ENCODE results near the gene LTBP1. TPM values are rescaled to one million over a fixed set of nuclear protein-coding genes. Genes with fewer than 3 reads are reported as not detected.

The LTBP1 gene
- polyA plus RNA-seq, 2 donors = 4.3 to 13.9 TPM

- Histone ChIP-seq H3K9me3 (ENCODE audit: control insufficient read depth in 2 of 2, insufficient read depth in 1 of 2, low read depth in 1 of 2, low read length in 1 of 2) (peaks cover 3 to 4% of the 10 kb centered on the region in 2 donors), H3K27ac (ENCODE audit: low read depth in 2 of 2, low read length in 1 of 2) (no peak overlapping the region), H3K4me3 (ENCODE audit: low read depth in 1 of 2, low read length in 2 of 2) (no peak overlapping the region), H3K4me1 (ENCODE audit: control insufficient read depth in 2 of 2, insufficient read depth in 2 of 2, low read length in 1 of 2) (no peaks in the 10 kb centered on the region), H3K36me3 (ENCODE audit: control insufficient read depth in 2 of 2, insufficient read depth in 2 of 2, low read length in 1 of 2) (no peaks in the 10 kb centered on the region), H3K27me3 (ENCODE audit: control insufficient read depth in 1 of 2, insufficient read depth in 2 of 2, low read length in 2 of 2) (no peaks in the 10 kb centered on the region)
- 69 to 75% methylated on average over 2 of the region's 2 CpGs for WGBS, 2 donors
Observed at GRCh38 chr2:33024758-33025157, 78.0 kb downstream of the LTBP1 start.

DNA sequence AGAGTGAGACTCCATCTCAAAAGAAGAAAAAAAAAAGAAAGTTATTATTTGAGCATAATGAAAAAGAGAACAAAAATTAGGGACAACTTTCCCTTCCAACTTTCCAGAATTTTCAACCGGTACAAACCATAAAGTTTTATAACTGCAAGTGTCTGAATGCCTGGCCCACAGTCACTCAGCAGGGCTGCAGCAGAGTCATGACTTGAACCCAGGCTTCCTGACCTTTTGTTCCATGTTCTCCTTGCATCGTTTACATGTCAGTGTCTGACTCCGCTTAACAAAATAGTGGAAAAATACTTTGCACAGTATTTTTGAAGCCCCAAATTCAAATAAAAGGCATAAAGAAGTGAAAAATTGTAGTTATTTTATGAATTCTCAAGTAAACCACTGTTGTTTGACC lies 82.7 kb downstream of the LTBP1 start:
- no peak overlapping the region for H3K4me3 ChIP-seq (ENCODE audit: low read depth in 1 of 2, low read length in 2 of 2)
- no peaks in the 10 kb centered on the region for H3K4me1 ChIP-seq (ENCODE audit: control insufficient read depth in 2 of 2, insufficient read depth in 2 of 2, low read length in 1 of 2)
- no peaks in the 10 kb centered on the region for H3K36me3 ChIP-seq (ENCODE audit: control insufficient read depth in 2 of 2, insufficient read depth in 2 of 2, low read length in 1 of 2)
- H3K27me3 ChIP-seq (ENCODE audit: control insufficient read depth in 1 of 2, insufficient read depth in 2 of 2, low read length in 2 of 2) = no peaks in the 10 kb centered on the region
- no peak overlapping the region for H3K27ac ChIP-seq (ENCODE audit: low read depth in 2 of 2, low read length in 1 of 2)
- peaks cover 3 to 4% of the 10 kb centered on the region in 2 donors for H3K9me3 ChIP-seq (ENCODE audit: control insufficient read depth in 2 of 2, insufficient read depth in 1 of 2, low read depth in 1 of 2, low read length in 1 of 2)
- 65 to 79% methylated on average over 3 of the region's 3 CpGs for WGBS, 2 donors

DNA sequence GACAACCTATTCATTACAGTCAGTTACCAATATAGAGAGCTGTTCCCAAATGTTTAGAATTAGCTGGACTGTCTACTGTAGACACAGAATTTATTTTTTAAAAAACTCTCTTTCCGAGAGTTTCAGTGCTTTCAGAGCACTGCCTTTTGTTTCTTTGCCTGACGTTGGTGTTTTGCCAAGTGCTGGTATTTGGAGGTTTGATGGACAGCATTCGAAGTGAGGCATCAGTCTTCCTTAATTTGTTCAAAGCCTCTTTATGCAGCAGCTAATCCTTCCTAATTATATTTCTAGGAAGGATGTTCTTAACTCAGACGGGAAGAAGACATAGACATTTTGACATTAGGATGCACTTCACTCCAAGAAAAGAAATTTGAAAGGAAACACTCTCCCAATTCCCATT lies 83.2 kb downstream of the LTBP1 start:
- no peak overlapping the region for H3K4me3 ChIP-seq (ENCODE audit: low read depth in 1 of 2, low read length in 2 of 2)
- no peak overlapping the region for H3K27ac ChIP-seq (ENCODE audit: low read depth in 2 of 2, low read length in 1 of 2)
- H3K4me1 ChIP-seq (ENCODE audit: control insufficient read depth in 2 of 2, insufficient read depth in 2 of 2, low read length in 1 of 2) = no peaks in the 10 kb centered on the region
- H3K9me3 ChIP-seq (ENCODE audit: control insufficient read depth in 2 of 2, insufficient read depth in 1 of 2, low read depth in 1 of 2, low read length in 1 of 2) = peaks cover 0 to under 1% of the 10 kb centered on the region in 2 donors
- 57 to 58% methylated on average over 4 of the region's 4 CpGs for WGBS, 2 donors
- no peaks in the 10 kb centered on the region for H3K27me3 ChIP-seq (ENCODE audit: control insufficient read depth in 1 of 2, insufficient read depth in 2 of 2, low read length in 2 of 2)
- H3K36me3 ChIP-seq (ENCODE audit: control insufficient read depth in 2 of 2, insufficient read depth in 2 of 2, low read length in 1 of 2) = no peaks in the 10 kb centered on the region

GRCh38 chr2:33030326-33030725 lies 83.6 kb downstream of the LTBP1 start:
- H3K4me3 ChIP-seq (ENCODE audit: low read depth in 1 of 2, low read length in 2 of 2) = no peak overlapping the region
- H3K36me3 ChIP-seq (ENCODE audit: control insufficient read depth in 2 of 2, insufficient read depth in 2 of 2, low read length in 1 of 2) = no peaks in the 10 kb centered on the region
- no peaks in the 10 kb centered on the region for H3K9me3 ChIP-seq (ENCODE audit: control insufficient read depth in 2 of 2, insufficient read depth in 1 of 2, low read depth in 1 of 2, low read length in 1 of 2)
- WGBS, 2 donors = 66 to 77% methylated on average over 3 of the region's 3 CpGs
- H3K4me1 ChIP-seq (ENCODE audit: control insufficient read depth in 2 of 2, insufficient read depth in 2 of 2, low read length in 1 of 2) = no peaks in the 10 kb centered on the region
- H3K27ac ChIP-seq (ENCODE audit: low read depth in 2 of 2, low read length in 1 of 2) = no peak overlapping the region
- H3K27me3 ChIP-seq (ENCODE audit: control insufficient read depth in 1 of 2, insufficient read depth in 2 of 2, low read length in 2 of 2) = no peaks in the 10 kb centered on the region

- no peaks in the 10 kb centered on the region for H3K27me3 ChIP-seq (ENCODE audit: control insufficient read depth in 1 of 2, insufficient read depth in 2 of 2, low read length in 2 of 2)
- no peaks in the 10 kb centered on the region for H3K4me1 ChIP-seq (ENCODE audit: control insufficient read depth in 2 of 2, insufficient read depth in 2 of 2, low read length in 1 of 2)
- H3K9me3 ChIP-seq (ENCODE audit: control insufficient read depth in 2 of 2, insufficient read depth in 1 of 2, low read depth in 1 of 2, low read length in 1 of 2) = no peaks in the 10 kb centered on the region
- no peak overlapping the region for H3K27ac ChIP-seq (ENCODE audit: low read depth in 2 of 2, low read length in 1 of 2)
- no peak overlapping the region for H3K4me3 ChIP-seq (ENCODE audit: low read depth in 1 of 2, low read length in 2 of 2)
- WGBS, 2 donors = 76 to 93% methylated on average over 2 of the region's 2 CpGs
- H3K36me3 ChIP-seq (ENCODE audit: control insufficient read depth in 2 of 2, insufficient read depth in 2 of 2, low read length in 1 of 2) = no peaks in the 10 kb centered on the region
Observed at GRCh38 chr2:33032245-33032644, 85.5 kb downstream of the LTBP1 start.

DNA sequence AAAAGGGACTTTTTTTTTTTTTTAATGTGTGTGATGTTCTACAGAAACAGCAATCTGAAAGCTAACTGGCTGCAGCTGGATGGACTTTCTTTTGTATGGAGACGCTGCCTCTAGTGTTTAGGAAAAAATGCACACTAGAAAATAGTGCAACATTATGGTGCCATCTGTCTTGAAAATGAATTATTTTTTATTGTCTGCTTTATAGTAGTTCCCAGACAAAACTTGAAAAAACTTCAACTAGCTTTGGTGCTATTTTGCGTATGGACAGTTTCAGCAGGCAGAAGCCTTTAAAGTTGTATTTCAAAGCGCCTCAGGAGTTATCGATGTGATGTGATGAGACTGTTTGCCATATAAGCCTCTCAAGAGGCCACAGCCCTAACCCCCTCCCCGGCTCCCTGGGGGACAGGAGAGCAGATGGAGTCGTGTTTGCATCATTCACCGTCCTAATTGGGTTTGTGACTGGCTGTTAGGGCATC lies 86.9 kb downstream of the LTBP1 start:
- H3K27me3 ChIP-seq (ENCODE audit: control insufficient read depth in 1 of 2, insufficient read depth in 2 of 2, low read length in 2 of 2) = no peaks in the 10 kb centered on the region
- no peaks in the 10 kb centered on the region for H3K4me1 ChIP-seq (ENCODE audit: control insufficient read depth in 2 of 2, insufficient read depth in 2 of 2, low read length in 1 of 2)
- H3K9me3 ChIP-seq (ENCODE audit: control insufficient read depth in 2 of 2, insufficient read depth in 1 of 2, low read depth in 1 of 2, low read length in 1 of 2) = no peaks in the 10 kb centered on the region
- H3K27ac ChIP-seq (ENCODE audit: low read depth in 2 of 2, low read length in 1 of 2) = peak overlapping the region in 1 of 2 donors; percentile 3
- no peaks in the 10 kb centered on the region for H3K36me3 ChIP-seq (ENCODE audit: control insufficient read depth in 2 of 2, insufficient read depth in 2 of 2, low read length in 1 of 2)
- no peak overlapping the region for H3K4me3 ChIP-seq (ENCODE audit: low read depth in 1 of 2, low read length in 2 of 2)
- WGBS, 2 donors = 56 to 65% methylated on average over 7 of the region's 7 CpGs

- Histone ChIP-seq H3K27ac (ENCODE audit: low read depth in 2 of 2, low read length in 1 of 2) (peak overlapping the region in 1 of 2 donors; percentile 31), H3K36me3 (ENCODE audit: control insufficient read depth in 2 of 2, insufficient read depth in 2 of 2, low read length in 1 of 2) (no peaks in the 10 kb centered on the region), H3K9me3 (ENCODE audit: control insufficient read depth in 2 of 2, insufficient read depth in 1 of 2, low read depth in 1 of 2, low read length in 1 of 2) (no peaks in the 10 kb centered on the region), H3K27me3 (ENCODE audit: control insufficient read depth in 1 of 2, insufficient read depth in 2 of 2, low read length in 2 of 2) (no peaks in the 10 kb centered on the region), H3K4me1 (ENCODE audit: control insufficient read depth in 2 of 2, insufficient read depth in 2 of 2, low read length in 1 of 2) (no peaks in the 10 kb centered on the region), H3K4me3 (ENCODE audit: low read depth in 1 of 2, low read length in 2 of 2) (no peak overlapping the region)
- WGBS, 2 donors = 28 to 53% methylated on average over 8 of the region's 8 CpGs
Observed at GRCh38 chr2:33034784-33035183, 88.0 kb downstream of the LTBP1 start.

DNA sequence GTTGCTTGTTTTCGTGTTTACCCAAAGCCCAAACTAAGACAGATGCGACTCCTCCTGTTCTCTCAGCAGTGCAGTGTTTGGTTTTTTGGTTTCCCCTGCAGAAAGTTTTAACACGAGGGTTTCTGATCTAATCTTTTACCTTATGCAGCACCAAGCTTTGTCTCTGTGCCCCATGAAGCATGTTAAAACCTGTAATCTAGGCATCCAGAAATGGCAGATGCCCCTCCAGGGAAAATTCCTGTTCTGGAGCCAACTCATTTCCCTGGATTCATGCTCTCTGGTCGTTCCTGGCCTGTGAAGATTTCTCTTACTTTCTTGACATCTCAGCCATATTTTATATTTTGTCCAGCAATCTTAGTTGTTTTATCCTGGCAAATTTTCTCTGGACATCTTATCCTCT lies 91.5 kb downstream of the LTBP1 start:
- H3K9me3 ChIP-seq (ENCODE audit: control insufficient read depth in 2 of 2, insufficient read depth in 1 of 2, low read depth in 1 of 2, low read length in 1 of 2) = no peaks in the 10 kb centered on the region
- no peaks in the 10 kb centered on the region for H3K36me3 ChIP-seq (ENCODE audit: control insufficient read depth in 2 of 2, insufficient read depth in 2 of 2, low read length in 1 of 2)
- no peaks in the 10 kb centered on the region for H3K27me3 ChIP-seq (ENCODE audit: control insufficient read depth in 1 of 2, insufficient read depth in 2 of 2, low read length in 2 of 2)
- H3K27ac ChIP-seq (ENCODE audit: low read depth in 2 of 2, low read length in 1 of 2) = peak overlapping the region in 1 of 2 donors; percentile 37
- H3K4me3 ChIP-seq (ENCODE audit: low read depth in 1 of 2, low read length in 2 of 2) = no peak overlapping the region
- WGBS, 2 donors = 41 to 56% methylated on average over 4 of the region's 4 CpGs
- H3K4me1 ChIP-seq (ENCODE audit: control insufficient read depth in 2 of 2, insufficient read depth in 2 of 2, low read length in 1 of 2) = no peaks in the 10 kb centered on the region

DNA sequence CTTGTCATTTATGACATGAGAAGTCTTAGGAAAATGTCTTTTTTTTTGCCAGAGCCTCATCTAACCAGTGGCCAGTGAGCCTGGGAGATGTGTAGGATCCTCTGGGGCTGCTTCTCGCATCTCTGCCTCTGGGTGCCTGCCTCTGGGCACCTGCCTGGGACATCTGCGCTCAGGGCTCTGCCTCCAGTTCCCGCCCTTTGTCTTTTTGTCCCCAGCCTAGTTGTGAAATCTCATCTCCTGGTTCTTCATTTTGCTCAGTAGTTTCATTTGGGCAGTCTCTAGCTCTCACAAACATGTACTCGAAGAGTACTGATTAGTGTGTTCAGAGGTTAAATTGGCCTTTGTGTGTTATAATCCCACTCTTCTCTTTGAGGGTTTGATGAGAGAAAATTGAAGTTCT lies 92.0 kb downstream of the LTBP1 start:
- 80 to 87% methylated on average over 4 of the region's 4 CpGs for whole genome bisulfite sequencing, 2 donors
- Histone ChIP-seq H3K27ac (ENCODE audit: low read depth in 2 of 2, low read length in 1 of 2) (peak overlapping the region in 1 of 2 donors; percentile 28), H3K9me3 (ENCODE audit: control insufficient read depth in 2 of 2, insufficient read depth in 1 of 2, low read depth in 1 of 2, low read length in 1 of 2) (no peaks in the 10 kb centered on the region), H3K36me3 (ENCODE audit: control insufficient read depth in 2 of 2, insufficient read depth in 2 of 2, low read length in 1 of 2) (no peaks in the 10 kb centered on the region), H3K4me3 (ENCODE audit: low read depth in 1 of 2, low read length in 2 of 2) (no peak overlapping the region), H3K4me1 (ENCODE audit: control insufficient read depth in 2 of 2, insufficient read depth in 2 of 2, low read length in 1 of 2) (no peaks in the 10 kb centered on the region), H3K27me3 (ENCODE audit: control insufficient read depth in 1 of 2, insufficient read depth in 2 of 2, low read length in 2 of 2) (no peaks in the 10 kb centered on the region)

- Histone ChIP-seq H3K27me3 (ENCODE audit: control insufficient read depth in 1 of 2, insufficient read depth in 2 of 2, low read length in 2 of 2) (no peaks in the 10 kb centered on the region), H3K4me3 (ENCODE audit: low read depth in 1 of 2, low read length in 2 of 2) (no peak overlapping the region), H3K27ac (ENCODE audit: low read depth in 2 of 2, low read length in 1 of 2) (no peak overlapping the region), H3K9me3 (ENCODE audit: control insufficient read depth in 2 of 2, insufficient read depth in 1 of 2, low read depth in 1 of 2, low read length in 1 of 2) (no peaks in the 10 kb centered on the region), H3K36me3 (ENCODE audit: control insufficient read depth in 2 of 2, insufficient read depth in 2 of 2, low read length in 1 of 2) (no peaks in the 10 kb centered on the region), H3K4me1 (ENCODE audit: control insufficient read depth in 2 of 2, insufficient read depth in 2 of 2, low read length in 1 of 2) (no peaks in the 10 kb centered on the region)
- WGBS, 2 donors = 85 to 87% methylated on average over 4 of the region's 4 CpGs
Observed at GRCh38 chr2:33040541-33040940, 93.8 kb downstream of the LTBP1 start.

Data from esophagus (tissue), 2 donors.